Right atrium auricular region (tissue), 2 donors: ENCODE data around the gene SRD5A2. TPM values are rescaled to one million over a fixed set of nuclear protein-coding genes. Genes with fewer than 3 reads are reported as not detected.

Source experiments
- DNase-seq: peaks from one replicate; pipeline ENCODE4 v3.0.0-alpha.2; 2019; ENCODE audit warnings: low spot score
- H3K27ac ChIP-seq, 2 donors: fragments of 200-600 bp; sonication (generic); 1 replicate in 1 of 2; 2 replicates in 1 of 2; pipeline ENCODE4 v1.5.1; 2016 to 2019
- H3K27me3 ChIP-seq, 2 donors: fragments of 200-600 bp; sonication (generic); one replicate each; pipeline versions ENCODE4 v1.5.1 to v1.6.0; 2017 to 2019
- H3K36me3 ChIP-seq: fragments of 200-600 bp; sonication (generic); one replicate; pipeline ENCODE4 v1.5.1; 2016
- H3K4me1 ChIP-seq, 2 donors: fragments of 200-600 bp; sonication (generic); one replicate each; pipeline versions ENCODE4 v1.5.1 to v1.6.0; 2017 to 2019
- H3K4me3 ChIP-seq, 2 donors: fragments of 200-600 bp; sonication (generic); 1 replicate in 1 of 2; 2 replicates in 1 of 2; pipeline ENCODE4 v1.5.1; 2017 to 2019; ENCODE audit warnings: mild to moderate bottlenecking in 1 of 2, moderate library complexity in 1 of 2
- H3K9me3 ChIP-seq, 2 donors: fragments of 200-600 bp; sonication (generic); one replicate each; pipeline ENCODE4 v1.5.1; 2019
- CTCF ChIP-seq, 2 donors: fragments of 200-600 bp; sonication (generic); IDR thresholded peaks; one replicate each; pipeline ENCODE4 v1.5.1; 2019; ENCODE audit warnings: antibody characterized with exemption in 2 of 2
- total RNA-seq, 2 donors: library from RNA; depleted of rRNA; stranded (reverse); fragments of >200 nt; gene quantifications; one replicate each; pipeline ENCODE4 v1.1.0, GENCODE V29; 2016

SRD5A2 gene
- total RNA-seq, 2 donors from 2014 or later, result not detected

GRCh38 chr2:31547485-31547884 lies 33.3 kb downstream of the SRD5A2 start:
- no peak for TF ChIP-seq CTCF (IDR thresholded peaks at IDR 0.05)
- no peak for DNase-seq
- Histone ChIP-seq H3K36me3 (no peaks in the 10 kb centered on the region), H3K4me3 (no peak overlapping the region), H3K27me3 (no peaks in the 10 kb centered on the region), H3K27ac (no peak overlapping the region), H3K9me3 (peaks cover 6 to 17% of the 10 kb centered on the region in 2 donors), H3K4me1 (no peaks in the 10 kb centered on the region)

DNA sequence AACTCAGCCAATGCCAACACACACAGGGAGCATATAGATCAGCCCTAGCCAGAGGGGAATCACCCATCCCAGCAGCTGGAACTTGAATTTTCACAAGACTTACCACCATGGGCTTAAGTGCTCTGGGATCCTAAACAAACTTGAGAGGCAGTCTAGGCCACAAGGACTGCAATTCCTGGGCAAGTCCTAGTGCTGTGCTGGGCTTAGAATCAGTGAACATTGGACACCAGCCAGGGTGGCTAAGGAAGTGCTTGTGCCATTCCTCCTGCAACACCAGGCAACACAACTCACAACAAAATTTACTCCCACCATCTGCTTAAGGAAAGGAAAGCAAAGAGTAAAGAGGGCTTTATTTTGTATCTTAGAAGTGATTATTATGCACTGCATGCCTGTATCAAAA lies 38.9 kb downstream of the SRD5A2 start:
- DNase-seq, result no peak
- H3K27ac ChIP-seq, result no peak overlapping the region
- no peaks in the 10 kb centered on the region for H3K27me3 ChIP-seq
- no peak overlapping the region for H3K4me3 ChIP-seq
- H3K4me1 ChIP-seq, result no peaks in the 10 kb centered on the region
- H3K9me3 ChIP-seq, result peaks cover 0 to 15% of the 10 kb centered on the region in 2 donors
- no peak for TF ChIP-seq CTCF (IDR thresholded peaks at IDR 0.05)
- no peaks in the 10 kb centered on the region for H3K36me3 ChIP-seq

DNA sequence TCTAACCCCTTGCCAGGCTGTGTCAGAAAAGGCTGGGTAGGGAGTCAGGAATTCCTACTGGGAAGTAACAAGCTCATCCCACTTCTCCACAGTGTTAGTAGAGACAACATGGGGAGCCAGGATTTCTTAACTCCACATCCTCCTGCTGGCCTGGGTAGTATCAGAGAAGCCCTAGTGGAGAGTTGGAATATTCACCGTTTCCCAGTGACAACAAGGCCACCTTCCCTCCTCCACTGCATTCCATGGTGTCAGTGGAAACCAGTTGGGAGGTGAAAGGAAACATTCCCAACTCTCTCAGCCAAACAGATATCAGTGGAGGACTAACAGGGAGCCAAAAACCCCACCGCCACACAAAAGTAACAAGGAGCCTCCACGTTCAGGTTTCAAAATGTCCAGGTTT lies 41.2 kb downstream of the SRD5A2 start:
- H3K4me3 ChIP-seq, result no peak overlapping the region
- peaks cover 0 to 15% of the 10 kb centered on the region in 2 donors for H3K9me3 ChIP-seq
- H3K36me3 ChIP-seq, result no peaks in the 10 kb centered on the region
- DNase-seq, result no peak
- no peaks in the 10 kb centered on the region for H3K27me3 ChIP-seq
- H3K27ac ChIP-seq, result no peak overlapping the region
- TF ChIP-seq CTCF (IDR thresholded peaks at IDR 0.05), result no peak
- no peaks in the 10 kb centered on the region for H3K4me1 ChIP-seq

GRCh38 chr2:31535768-31536167 lies 45.0 kb downstream of the SRD5A2 start:
- DNase-seq, result no peak
- no peak overlapping the region for H3K4me3 ChIP-seq

GRCh38 chr2:31534636-31535035 lies 46.1 kb downstream of the SRD5A2 start:
- Histone ChIP-seq H3K9me3 (no peaks in the 10 kb centered on the region), H3K27ac (no peak overlapping the region), H3K27me3 (no peaks in the 10 kb centered on the region), H3K36me3 (no peaks in the 10 kb centered on the region), H3K4me3 (no peak overlapping the region), H3K4me1 (no peaks in the 10 kb centered on the region)
- no peak for TF ChIP-seq CTCF (IDR thresholded peaks at IDR 0.05)
- DNase-seq, result no peak

More at GRCh38 chr2:31535768-31536167, 45.0 kb downstream of the SRD5A2 start:
- Histone ChIP-seq H3K4me1 (no peaks in the 10 kb centered on the region), H3K36me3 (no peaks in the 10 kb centered on the region), H3K9me3 (no peaks in the 10 kb centered on the region), H3K27me3 (no peaks in the 10 kb centered on the region), H3K27ac (no peak overlapping the region)
- TF ChIP-seq CTCF (IDR thresholded peaks at IDR 0.05), result no peak

- Histone ChIP-seq H3K4me3 (no peak overlapping the region), H3K4me1 (no peaks in the 10 kb centered on the region), H3K27ac (no peak overlapping the region), H3K9me3 (no peaks in the 10 kb centered on the region), H3K27me3 (no peaks in the 10 kb centered on the region), H3K36me3 (no peaks in the 10 kb centered on the region)
- no peak for DNase-seq
- no peak for TF ChIP-seq CTCF (IDR thresholded peaks at IDR 0.05)
These were observed 47.7 kb downstream of the SRD5A2 start for GRCh38 chr2:31533036-31533435.
